ENCODE results near the gene ZBTB7A. TPM values are rescaled to one million over a fixed set of nuclear protein-coding genes. Genes with fewer than 3 reads are reported as not detected.

ZBTB7A gene
- total RNA-seq, 2 donors from 2014 or later = 110 to 123 TPM

DNA sequence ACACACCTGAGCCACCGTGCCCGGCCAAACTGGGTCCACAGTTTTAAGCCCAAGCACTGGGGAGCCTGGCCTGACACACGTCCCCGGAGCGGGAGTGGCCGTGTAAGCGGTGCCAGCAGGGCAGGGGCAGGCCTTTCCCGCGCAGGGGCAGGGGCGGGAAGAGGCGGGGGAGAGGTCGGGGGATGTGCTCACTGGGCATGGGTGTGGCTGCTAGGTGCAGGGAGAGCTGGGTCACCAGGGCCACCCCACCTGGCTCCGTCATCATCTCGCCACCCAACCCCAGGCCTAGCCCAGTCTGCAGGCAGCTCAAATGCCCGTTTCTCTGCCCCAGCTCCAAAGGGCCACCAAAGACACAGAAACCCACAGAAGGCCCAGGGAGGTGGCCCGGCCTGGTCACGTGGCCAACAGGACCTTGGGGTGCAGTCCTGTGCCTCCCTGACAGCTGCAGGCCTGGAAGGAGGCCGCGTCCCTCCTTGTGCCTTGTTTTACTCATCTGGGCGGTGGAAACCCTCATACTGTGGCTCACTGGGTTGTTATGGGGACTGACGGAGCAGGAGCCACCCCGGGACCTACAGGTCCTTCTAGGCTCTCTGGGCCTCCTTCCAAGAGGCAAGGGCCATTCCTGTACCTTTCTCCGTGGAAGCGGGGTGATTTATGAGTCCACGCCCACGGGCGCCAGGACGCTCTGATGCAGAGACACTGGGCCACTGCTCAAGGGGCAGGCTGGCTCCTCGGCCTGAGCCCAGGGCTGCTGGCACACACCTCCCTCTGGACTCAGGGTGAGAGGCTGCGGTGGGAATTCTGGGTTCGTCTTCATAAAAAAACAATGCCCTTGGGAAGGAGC is 29.6 kb upstream of the ZBTB7A start:
- Histone ChIP-seq H3K27ac (peak overlapping the region; percentile 91), H3K4me1 (peaks cover 10% of the 10 kb centered on the region), H3K9me3 (no peaks in the 10 kb centered on the region), H3K36me3 (peaks cover 2% of the 10 kb centered on the region), H3K4me3 (no peak overlapping the region), H3K27me3 (no peaks in the 10 kb centered on the region), H3K9ac (ENCODE audit: low read depth in 2 of 2, low read length in 2 of 2) (peak overlapping the region; percentile 60 to 88)
- DNase-seq = peak; percentile 90
- intact Hi-C loops (cut with DNase I) = no loop called here
- TF ChIP-seq, protein P1, sequence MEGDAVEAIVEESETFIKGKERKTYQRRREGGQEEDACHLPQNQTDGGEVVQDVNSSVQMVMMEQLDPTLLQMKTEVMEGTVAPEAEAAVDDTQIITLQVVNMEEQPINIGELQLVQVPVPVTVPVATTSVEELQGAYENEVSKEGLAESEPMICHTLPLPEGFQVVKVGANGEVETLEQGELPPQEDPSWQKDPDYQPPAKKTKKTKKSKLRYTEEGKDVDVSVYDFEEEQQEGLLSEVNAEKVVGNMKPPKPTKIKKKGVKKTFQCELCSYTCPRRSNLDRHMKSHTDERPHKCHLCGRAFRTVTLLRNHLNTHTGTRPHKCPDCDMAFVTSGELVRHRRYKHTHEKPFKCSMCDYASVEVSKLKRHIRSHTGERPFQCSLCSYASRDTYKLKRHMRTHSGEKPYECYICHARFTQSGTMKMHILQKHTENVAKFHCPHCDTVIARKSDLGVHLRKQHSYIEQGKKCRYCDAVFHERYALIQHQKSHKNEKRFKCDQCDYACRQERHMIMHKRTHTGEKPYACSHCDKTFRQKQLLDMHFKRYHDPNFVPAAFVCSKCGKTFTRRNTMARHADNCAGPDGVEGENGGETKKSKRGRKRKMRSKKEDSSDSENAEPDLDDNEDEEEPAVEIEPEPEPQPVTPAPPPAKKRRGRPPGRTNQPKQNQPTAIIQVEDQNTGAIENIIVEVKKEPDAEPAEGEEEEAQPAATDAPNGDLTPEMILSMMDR (IDR thresholded peaks at IDR 0.05) = no peak

DNA sequence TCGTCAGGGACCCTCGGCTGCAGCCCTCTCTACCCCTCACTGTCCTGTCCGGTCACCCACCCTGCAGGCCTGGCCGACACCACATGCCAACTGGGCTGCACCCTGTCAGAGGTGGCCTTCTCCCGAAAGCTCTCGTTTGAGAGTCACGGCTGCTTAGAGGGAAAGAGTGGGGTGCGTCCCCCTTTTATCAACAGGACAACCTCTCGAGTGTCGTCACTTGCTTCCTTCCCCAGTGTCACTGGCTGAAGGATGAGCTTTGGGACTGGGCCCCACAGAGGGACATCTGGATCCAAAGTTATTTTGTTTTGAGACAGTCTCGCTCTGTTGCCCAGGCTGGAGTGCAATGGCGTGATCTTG is 28.8 kb upstream of the ZBTB7A start:
- DNase-seq = no peak
- Histone ChIP-seq H3K9ac (ENCODE audit: low read depth in 2 of 2, low read length in 2 of 2) (peak overlapping the region; percentile 47 to 88), H3K4me1 (peaks cover 10% of the 10 kb centered on the region), H3K27ac (peak overlapping the region; percentile 91), H3K36me3 (no peaks in the 10 kb centered on the region), H3K9me3 (no peaks in the 10 kb centered on the region), H3K4me3 (no peak overlapping the region), H3K27me3 (no peaks in the 10 kb centered on the region)
- TF ChIP-seq, protein P1 (IDR thresholded peaks at IDR 0.05) = no peak
- intact Hi-C loops (cut with DNase I) = no loop called here

DNA sequence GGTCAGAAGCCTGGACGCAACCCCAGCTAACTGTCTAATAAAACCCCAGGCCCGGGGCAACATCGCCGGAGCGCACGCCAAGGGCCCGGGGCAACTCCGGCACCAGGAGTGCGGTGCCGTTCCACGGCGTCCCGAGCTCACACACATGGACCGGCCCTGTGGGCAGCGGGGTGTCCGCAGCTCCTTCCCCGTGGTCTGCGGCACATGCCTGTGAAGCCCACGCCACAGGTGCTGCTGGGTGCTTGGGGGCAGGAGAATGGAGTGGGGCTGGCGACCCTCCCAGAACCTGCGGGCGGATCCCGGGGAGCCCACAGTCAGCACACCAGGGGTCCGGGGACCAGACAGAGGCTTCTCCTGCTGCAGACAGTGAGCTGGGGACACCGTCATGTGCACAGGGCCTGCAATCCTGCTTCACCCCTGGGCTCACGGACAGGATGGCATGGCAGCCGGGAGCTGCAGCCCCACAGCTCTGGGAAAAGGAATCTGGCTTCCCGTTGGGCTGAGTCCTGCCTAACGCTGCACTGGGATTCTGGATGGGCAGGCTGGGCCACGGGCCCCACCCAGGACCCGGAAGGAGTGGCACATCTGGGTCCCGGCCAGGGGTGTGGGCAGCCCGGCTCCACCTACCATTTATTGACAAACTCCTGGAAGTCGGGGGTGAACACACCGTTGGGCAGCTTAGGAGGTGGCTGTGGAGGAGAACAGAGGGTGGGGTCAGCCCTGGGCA is 28.2 kb upstream of the ZBTB7A start:
- peak; percentile 92 for DNase-seq
- peak overlapping the region; percentile 68 to 88 for H3K9ac ChIP-seq (ENCODE audit: low read depth in 2 of 2, low read length in 2 of 2)
- H3K27ac ChIP-seq = peak overlapping the region; percentile 91
- no peaks in the 10 kb centered on the region for H3K36me3 ChIP-seq
- TF ChIP-seq, protein P1 (IDR thresholded peaks at IDR 0.05) = no peak
- H3K9me3 ChIP-seq = no peaks in the 10 kb centered on the region
- H3K27me3 ChIP-seq = no peaks in the 10 kb centered on the region
- no peak overlapping the region for H3K4me3 ChIP-seq
- intact Hi-C loops (cut with DNase I) = no loop called here
- H3K4me1 ChIP-seq = peaks cover 10% of the 10 kb centered on the region

DNA sequence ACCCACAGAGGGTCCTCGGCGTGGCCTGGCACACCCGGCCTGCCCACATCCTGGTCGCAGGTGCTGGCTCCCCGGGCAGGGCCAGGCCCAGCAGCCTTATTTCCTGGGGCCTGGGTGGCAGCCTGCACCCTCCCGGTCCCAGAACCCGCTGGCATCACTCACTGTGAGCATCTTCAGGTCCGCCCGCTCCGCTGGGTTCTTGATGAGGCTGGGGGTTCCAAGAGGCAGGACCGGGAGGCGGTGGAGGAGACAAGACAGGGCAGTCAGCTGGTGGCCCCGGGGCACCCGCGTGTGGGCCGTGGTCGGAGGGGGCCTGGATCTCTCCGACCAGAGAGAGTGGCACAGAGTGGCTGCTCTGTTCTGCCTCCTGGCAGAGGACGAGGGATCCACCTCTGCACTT is 27.6 kb upstream of the ZBTB7A start:
- Histone ChIP-seq H3K27ac (peak overlapping the region; percentile 91), H3K27me3 (no peaks in the 10 kb centered on the region), H3K4me1 (peaks cover 10% of the 10 kb centered on the region), H3K9me3 (no peaks in the 10 kb centered on the region), H3K9ac (ENCODE audit: low read depth in 2 of 2, low read length in 2 of 2) (peak overlapping the region; percentile 35 to 88), H3K36me3 (no peaks in the 10 kb centered on the region), H3K4me3 (no peak overlapping the region)
- intact Hi-C loops (cut with DNase I) = no loop called here
- DNase-seq = no peak
- TF ChIP-seq, protein P1 (IDR thresholded peaks at IDR 0.05) = no peak

DNA sequence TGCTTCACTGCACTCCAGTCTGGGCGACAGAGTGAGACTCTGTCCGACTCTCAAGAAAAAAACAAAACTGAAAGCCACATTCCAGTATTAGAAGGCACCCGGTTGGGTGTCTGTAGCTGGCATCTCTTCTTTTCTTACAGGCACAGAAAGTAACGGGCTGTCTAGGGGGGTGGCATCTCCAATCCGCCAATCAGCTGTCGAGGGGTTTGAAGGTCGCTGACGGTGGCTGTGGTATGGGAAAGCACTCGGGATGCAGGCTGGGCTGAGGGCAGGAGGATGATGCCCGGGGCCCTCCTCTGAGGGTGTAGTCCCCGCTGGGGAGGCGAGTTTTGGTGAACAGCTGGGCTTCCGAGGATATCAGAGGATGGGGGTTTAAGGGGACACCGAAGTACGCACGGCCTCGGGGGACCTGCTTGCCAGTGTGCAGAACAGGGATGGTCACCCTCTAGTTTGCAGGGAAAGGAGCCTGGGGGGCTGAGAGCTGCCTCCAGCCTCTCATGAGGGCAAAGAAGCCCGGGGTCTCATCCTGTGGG is 27.0 kb upstream of the ZBTB7A start:
- intact Hi-C loops (cut with DNase I) = no loop called here
- Histone ChIP-seq H3K9me3 (no peaks in the 10 kb centered on the region), H3K4me1 (peaks cover 10% of the 10 kb centered on the region), H3K4me3 (no peak overlapping the region), H3K27ac (no peak overlapping the region), H3K27me3 (no peaks in the 10 kb centered on the region), H3K36me3 (no peaks in the 10 kb centered on the region), H3K9ac (ENCODE audit: low read depth in 2 of 2, low read length in 2 of 2) (no peak overlapping the region)
- no peak for DNase-seq
- TF ChIP-seq, protein P1 (IDR thresholded peaks at IDR 0.05) = no peak
